ENCODE measurements around the gene TIGIT.

Gene TIGIT

GRCh38 chr3:114356066-114356465, 62.2 kb downstream of the TIGIT start:
- DNase-seq = no peak

GRCh38 chr3:114356525-114356924, 62.7 kb downstream of the TIGIT start:
- no peak for DNase-seq

Data from EL (cell line).